ENCODE results near the gene CRYZ.
"Not testable (repeated sequence)": the region's sequence is repeated elsewhere in the genome, so short reads cannot be mapped to it uniquely, and the experiment has no call there.

Gene CRYZ

GRCh38 chr1:74677926-74678325 lies 54.9 kb downstream of the CRYZ start:
- no peak for DNase-seq

GRCh38 chr1:74674278-74675048 lies 58.4 kb downstream of the CRYZ start:
- no peak for DNase-seq

DNA sequence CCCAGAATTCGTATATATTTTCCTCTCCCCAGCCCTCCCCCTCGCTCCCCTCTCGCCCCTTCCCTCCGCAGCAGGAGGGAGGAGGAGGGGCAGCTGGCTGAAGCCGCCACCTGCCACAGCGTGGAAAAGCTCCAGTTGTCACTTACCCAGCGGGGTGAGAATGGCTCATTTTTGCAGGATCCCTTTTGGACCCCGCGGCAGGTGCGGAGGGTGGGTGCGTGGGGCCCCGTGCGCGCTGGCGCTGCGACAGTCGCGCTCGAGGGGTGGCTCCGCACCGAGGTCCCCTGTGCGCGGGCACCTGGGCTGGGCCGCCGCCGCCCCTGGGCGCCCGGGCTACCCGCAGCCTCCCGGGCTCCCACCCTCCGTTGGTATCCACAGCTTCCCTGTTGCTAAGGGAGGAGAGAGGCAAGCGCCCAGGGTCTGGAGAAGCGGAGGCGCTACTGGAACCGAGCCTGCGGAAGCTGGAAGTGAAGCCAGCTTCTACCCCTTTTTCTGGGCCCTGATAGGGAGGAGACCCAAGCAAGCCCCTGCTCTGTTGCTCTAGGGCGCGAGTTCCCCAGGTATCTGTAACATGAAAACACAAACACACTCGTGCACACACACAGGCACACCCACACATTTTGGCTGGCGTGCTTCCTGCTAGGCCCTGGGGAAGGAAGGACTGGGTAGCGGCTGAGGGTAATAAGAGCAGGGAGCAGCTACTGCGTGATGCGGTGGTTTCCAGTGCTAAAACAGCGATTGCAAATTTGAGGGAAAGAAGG lies 59.3 kb downstream of the CRYZ start, which contains the start of gene ERICH3:
ERICH3 (minus strand) TSS at position 442 of the 761 bp plus-strand sequence; CDS start at position 169, 273 bp downstream.
- no peak for DNase-seq

DNA sequence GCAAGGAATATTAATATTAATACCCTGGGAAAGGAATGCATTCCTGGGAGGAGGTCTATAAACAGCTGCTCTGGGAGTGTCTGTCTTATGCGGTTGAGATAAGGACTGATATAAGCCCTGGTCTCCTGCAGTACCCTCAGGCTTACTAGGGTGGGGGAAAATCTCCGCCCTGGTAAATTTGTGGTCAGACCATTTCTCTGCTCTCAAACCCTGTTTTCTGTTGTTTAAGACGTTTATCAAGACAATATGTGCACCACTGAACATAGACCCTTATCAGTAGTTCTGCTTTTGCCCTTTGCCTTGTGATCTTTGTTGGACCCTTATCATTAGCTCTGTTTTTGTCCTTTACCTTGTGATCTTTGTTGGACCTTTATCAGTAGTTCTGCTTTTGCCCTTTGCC lies 62.0 kb downstream of the CRYZ start:
- not testable (repeated sequence) for DNase-seq

Measured in cortex of kidney (tissue), 1 donor.